CD4-positive, alpha-beta T cell treated with Interleukin-15 for 1 hour (primary cell): ENCODE measurements around the gene MDK.

Experiments
- DNase-seq: peaks from one replicate; pipeline ENCODE4 v3.0.0-alpha.2; 2020

Gene MDK

GRCh38 chr11:46383974-46384701, 2.7 kb downstream of the MDK start:
- DNase-seq: no peak

GRCh38 chr11:46385169-46386004, 3.9 kb downstream of the MDK start:
- DNase-seq: no peak

- DNase-seq: no peak
These were observed 4.6 kb downstream of the MDK start for GRCh38 chr11:46386005-46386578.

GRCh38 chr11:46386674-46387073, 5.2 kb downstream of the MDK start:
- DNase-seq: no peak

GRCh38 chr11:46387456-46387855, 6.0 kb downstream of the MDK start:
- DNase-seq: no peak

GRCh38 chr11:46387919-46388618, 6.6 kb downstream of the MDK start:
- DNase-seq: no peak

GRCh38 chr11:46388619-46389449, 7.4 kb downstream of the MDK start:
- no peak for DNase-seq

GRCh38 chr11:46389450-46390330, 8.2 kb downstream of the MDK start:
- DNase-seq: no peak

- no peak for DNase-seq
These were observed 9.1 kb downstream of the MDK start for GRCh38 chr11:46390331-46391171.

- no peak for DNase-seq
These were observed 9.7 kb downstream of the MDK start for GRCh38 chr11:46391186-46391577.

GRCh38 chr11:46391578-46392420, 10.3 kb downstream of the MDK start, which contains the start of gene CHRM4:
Gene CHRM4 (minus strand): TSS chr11:46391776. CDS start chr11:46386557, 5,219 bp downstream.
- no peak for DNase-seq

GRCh38 chr11:46392421-46393230, 11.2 kb downstream of the MDK start:
- peak; percentile 72 for DNase-seq

- DNase-seq: no peak
These were observed 11.8 kb downstream of the MDK start for GRCh38 chr11:46393231-46393616.

- no peak for DNase-seq
These were observed 12.3 kb downstream of the MDK start for GRCh38 chr11:46393759-46394158.

GRCh38 chr11:46397526-46397925, 16.1 kb downstream of the MDK start:
- no peak for DNase-seq

- DNase-seq: no peak
These were observed 21.8 kb downstream of the MDK start for GRCh38 chr11:46402957-46403902.

GRCh38 chr11:46404476-46405017, 23.1 kb downstream of the MDK start:
- no peak for DNase-seq
